Measurements from ENCODE around the gene CNTNAP1.

The CNTNAP1 gene

DNA sequence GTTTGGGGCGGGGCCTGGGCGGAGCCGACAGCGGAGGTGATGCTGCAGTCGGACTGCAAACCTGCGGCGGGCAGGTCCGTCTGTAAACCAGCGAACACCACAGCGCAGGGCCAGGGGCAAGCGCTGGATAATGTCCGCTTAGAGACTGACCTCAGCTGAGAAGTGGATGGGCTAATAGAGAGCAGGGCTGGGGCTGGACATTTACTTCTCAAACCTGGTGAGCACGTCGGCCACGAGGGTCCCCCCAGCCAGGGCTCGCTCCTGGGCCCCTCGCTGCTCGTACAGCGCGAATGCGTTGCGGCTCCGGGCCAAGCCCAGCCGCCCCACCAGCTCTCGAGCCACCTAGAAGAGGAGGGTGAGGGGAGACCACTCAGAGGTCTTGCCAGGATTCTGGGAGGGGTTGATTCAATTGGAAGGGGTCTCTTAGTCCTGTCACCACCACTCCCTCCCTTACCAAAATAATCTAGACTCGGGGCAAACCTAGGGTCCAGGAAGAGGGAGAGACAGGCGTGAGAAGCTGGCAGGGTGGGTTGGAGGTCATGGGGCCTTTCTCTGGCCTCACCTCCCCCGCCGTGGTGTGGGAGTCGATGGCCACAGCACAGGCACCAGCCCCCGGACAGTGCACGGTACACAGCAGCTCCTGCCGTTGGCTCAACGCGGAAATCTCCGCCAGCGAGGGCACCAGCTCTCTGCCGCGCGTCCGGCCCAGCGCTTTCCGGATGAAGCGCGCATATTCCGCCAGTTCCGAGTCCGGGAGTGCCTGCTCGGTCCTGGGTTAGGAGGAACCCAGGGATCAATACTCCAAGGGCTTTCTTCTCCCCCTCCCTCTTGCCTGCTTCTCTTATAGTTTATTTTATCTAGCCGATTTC, 11.3 kb upstream of the CNTNAP1 start:
- no peak for DNase-seq

GRCh38 chr17:42672038-42672437, 10.3 kb upstream of the CNTNAP1 start:
- no peak for DNase-seq

DNA sequence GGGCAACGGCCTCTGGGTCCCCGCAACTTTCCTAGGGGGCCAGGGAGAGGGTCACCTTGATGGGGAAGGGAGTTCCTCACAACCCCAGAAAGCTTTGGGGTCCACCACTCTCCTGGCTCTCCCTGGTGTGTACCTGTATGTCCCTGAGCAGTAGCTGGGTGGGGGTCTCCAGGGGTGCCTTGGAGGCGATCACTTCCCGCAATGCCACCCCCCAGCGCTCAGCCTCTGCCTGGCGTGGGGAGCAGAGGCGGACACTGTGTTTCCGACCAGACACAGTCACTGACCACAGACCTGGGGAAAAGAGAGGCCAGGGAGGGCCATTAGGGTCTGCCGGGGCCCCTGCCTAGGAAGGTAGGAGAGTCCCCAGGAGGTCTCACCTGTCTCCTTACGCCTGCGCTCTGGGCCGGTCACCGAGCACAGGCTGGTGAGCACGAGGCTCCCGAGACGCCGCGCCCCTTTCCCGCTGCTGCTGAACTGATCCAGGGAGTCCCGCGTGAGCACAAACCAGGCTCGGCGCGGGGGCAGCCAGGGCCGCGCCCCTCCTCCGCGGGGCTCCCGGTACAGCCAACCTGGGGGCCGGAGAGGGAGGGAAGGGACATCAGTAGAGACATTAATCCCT, 9.0 kb upstream of the CNTNAP1 start:
- DNase-seq: no peak

GRCh38 chr17:42673885-42674754, 8.2 kb upstream of the CNTNAP1 start:
- DNase-seq: no peak

- no peak for DNase-seq
Measured at GRCh38 chr17:42674755-42675347, 7.5 kb upstream of the CNTNAP1 start.

- no peak for DNase-seq
Measured at GRCh38 chr17:42675348-42675964, 6.9 kb upstream of the CNTNAP1 start.

DNA sequence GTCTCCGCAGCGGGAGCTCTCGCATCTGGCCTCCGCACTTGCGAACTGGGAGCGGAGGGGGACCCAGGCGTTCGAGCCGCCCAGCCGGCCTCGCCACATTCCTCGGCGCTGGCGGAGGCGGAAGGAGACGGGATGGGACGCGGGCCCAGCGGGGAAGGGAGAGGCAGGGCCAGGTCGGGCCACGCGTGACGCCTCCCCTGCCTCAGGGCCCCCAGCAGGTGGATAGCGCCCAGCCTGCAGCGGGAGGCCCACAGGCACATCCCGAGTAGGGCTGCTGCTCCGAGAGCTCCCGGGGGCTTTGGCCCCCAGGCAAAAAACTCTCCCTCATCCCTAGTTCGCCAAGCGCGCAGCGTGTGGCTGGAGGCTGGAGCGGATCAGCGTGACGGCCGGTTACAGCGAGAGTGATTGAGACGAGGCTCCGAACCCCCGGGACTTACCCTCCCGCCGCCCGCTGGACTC, 6.3 kb upstream of the CNTNAP1 start:
- peak; percentile 34 for DNase-seq

GRCh38 chr17:42676424-42677011, 5.8 kb upstream of the CNTNAP1 start, which contains the start of gene PLEKHH3:
TSS of gene PLEKHH3 (minus strand) at chr17:42676994. CDS start at chr17:42676563, 431 bp downstream.
- DNase-seq: no peak

- peak; percentile 98 for DNase-seq
Measured at GRCh38 chr17:42677012-42677857, 5.1 kb upstream of the CNTNAP1 start.

DNA sequence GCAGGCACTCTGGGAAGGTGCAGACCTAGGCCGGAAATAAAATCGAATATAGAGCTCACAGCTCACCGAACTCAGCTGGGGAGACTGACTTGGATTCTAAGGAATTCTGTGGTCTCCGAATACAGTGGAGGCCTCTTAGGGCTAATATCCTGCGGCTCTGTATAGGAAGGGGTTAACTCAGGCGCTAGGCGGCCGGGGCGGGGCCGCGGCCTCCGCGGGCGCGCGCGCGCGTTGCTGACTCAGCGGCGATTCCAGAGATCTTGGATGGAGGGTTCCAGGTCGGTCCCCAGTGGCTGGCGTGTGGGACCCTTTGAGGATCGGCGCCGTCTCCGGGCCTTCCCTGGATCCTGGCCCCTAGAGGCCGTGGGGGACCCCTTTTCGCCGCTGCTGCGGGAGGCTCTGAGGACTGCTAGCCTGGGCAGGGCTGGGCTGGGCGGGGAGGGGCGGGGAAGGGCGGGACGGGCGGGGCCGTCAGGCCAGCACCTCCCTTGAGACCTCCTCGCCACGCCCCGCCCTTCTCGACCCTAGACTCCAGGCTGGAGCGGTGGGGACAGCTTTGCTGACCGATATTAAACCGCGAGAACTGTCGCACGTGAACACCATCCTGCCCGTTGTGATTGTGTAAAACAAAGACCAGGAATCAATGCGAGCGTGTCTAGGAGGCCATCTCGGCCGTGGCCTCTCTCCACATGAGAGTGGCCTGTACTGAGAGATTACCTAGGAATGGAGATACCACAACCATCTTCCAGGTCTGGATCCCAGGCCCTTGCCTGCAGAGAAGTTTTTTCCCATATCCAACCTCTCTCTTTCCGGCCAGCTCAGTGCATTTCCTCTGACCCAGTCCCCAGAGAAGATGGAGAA, 4.2 kb upstream of the CNTNAP1 start:
- peak; percentile 84 for DNase-seq

DNA sequence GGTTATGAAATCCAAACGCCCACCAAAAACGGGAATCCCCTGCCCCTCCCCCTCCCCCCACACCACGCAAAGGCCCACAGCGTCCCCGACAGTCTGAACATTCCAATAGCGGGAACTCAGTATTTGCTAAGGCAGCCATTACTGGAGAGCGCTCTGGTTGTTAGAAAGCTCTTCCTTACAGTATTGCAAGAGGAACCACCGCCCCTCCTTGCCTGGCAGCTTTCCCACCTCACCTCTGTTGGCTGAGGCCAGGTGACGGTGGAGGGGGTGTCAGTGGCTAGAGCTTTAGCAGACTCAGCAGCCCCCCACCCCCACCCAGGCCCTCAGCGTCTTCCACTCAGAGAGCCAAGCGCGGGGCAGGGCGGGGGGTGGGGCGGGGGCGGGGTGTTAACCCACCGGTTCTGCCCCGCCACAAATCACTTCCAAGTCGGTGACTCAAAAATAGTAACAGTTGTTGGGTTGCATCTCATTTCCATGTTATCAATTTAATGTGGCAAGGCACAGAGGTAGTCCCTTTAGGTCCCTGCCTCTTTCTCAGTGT, 3.3 kb upstream of the CNTNAP1 start:
- DNase-seq: no peak

- DNase-seq: no peak
Measured at GRCh38 chr17:42679492-42680330, 2.6 kb upstream of the CNTNAP1 start.

GRCh38 chr17:42680331-42680808, 2.0 kb upstream of the CNTNAP1 start:
- no peak for DNase-seq

GRCh38 chr17:42682722-42683403, 532 bp downstream of the CNTNAP1 start:
- DNase-seq: peak; percentile 55

DNA sequence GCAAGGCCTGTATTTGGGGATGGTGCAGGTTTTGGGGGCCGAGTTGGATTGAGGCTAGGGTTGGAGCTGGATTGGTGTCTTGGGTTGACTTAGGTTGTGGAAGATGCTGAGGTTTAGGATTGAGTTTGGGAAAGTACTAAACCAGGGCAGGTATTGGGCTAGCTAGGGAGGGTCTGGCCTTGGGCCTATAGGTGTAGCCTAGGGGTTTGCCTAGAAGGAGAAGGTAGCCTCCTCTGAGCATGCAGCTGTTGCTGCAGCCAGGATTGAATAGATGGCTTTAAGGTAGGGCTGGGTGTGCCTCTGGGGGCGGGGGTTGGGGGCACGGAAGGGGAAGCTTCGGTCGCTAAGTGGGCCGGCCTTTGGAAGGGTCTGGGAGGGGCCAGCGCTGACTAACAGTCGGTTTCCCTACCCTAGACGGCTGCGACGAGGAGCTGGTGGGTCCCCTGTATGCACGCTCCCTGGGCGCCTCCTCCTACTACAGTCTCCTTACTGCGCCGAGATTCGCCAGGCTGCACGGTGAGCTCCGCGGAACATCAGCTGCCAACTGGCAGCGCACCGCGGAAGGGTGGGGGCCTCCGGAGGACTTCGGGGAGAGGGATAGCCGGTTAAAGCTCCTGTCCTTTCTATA, 1.2 kb downstream of the CNTNAP1 start:
- no peak for DNase-seq

GRCh38 chr17:42684929-42685556, 2.7 kb downstream of the CNTNAP1 start:
- no peak for DNase-seq

GRCh38 chr17:42685831-42686230, 3.5 kb downstream of the CNTNAP1 start:
- DNase-seq: no peak
